ENCODE measurements around the gene SEH1L.
"Not testable (repeated sequence)": the region's sequence is repeated elsewhere in the genome, so short reads cannot be mapped to it uniquely, and the experiment has no call there.

The SEH1L gene

GRCh38 chr18:12944709-12945108 lies 3.1 kb upstream of the SEH1L start:
- no peak for DNase-seq

DNA sequence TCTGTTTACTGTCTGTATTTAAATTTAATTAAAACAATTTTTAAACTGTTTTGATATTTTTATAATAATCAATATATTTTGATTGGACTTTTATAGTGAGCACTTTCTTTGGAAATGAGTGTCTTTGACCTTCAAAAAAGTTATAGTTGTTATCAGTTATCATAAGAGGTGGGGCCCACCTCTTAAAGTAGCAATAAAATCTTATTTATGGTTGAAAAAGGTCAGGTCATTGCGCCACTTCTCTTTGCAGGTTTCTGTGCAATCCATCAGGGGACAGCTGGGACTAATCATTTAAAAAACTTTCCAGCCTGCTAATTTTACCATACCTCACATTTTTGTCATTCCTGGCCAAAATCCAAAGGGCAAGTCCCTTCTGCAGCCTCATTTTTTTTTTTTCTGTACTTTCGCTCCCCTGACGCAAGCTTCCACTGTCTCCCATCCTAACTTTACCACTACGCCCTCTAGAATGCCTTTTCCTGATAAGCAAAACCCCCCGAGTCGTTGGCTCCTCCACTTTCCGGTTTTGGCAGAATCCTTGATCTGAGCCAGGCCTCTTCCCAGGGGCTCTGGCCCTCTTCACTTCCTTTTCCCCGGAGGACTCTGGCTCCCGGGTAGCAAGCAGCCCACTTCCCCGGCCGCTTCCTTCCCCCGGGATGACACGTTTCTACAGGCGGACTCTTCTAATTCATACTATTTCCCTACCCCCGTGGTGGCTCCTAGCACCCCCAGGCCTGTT lies 1.1 kb upstream of the SEH1L start:
- no peak for DNase-seq

GRCh38 chr18:12948050-12948804 lies 416 bp downstream of the SEH1L start:
- DNase-seq = peak; percentile 98

GRCh38 chr18:12958478-12958877 lies 10.7 kb downstream of the SEH1L start:
- DNase-seq = no peak

DNA sequence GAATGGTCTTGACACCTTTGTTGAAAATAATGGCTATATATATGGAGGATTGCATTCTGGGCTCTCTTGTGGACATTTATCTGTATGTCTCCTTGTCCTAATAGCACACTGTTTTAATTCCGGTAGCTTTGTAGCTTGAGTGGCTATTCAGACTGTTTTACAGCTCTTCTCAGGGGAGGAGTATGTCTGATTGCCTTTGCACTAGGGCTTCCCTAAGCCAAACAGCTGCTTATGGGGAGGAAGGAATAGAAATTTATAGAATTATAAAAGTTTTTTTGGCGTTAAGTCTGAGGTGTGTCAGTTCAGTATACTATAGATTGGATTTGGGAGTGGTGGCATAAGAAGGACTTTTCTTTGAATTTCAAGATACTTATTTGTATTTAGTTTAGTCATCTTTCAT lies 12.6 kb downstream of the SEH1L start:
- no peak for DNase-seq

GRCh38 chr18:12960853-12961397 lies 13.1 kb downstream of the SEH1L start:
- no peak for DNase-seq

GRCh38 chr18:12963069-12963468 lies 15.3 kb downstream of the SEH1L start:
- DNase-seq = no peak

DNA sequence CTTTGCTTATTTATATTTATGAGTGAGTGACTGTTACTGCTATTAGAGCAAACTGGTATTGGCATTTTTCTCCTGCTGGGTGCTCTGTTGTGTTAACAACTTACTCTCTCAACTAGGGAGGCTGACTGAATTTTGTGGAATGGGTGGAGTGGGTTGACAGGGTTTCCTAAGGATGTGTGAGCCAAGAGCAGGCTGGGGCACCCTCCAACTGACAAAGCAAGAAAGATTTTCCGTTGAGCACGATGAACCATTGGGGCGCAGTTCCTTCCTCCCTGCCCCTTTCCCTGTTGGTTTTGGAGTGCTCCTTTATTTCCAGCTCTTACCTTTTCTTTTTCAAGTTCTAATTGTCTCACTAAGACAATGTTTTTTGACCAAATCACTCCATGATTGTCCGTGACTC lies 20.3 kb downstream of the SEH1L start:
- no peak for DNase-seq

GRCh38 chr18:12968619-12969018 lies 20.8 kb downstream of the SEH1L start:
- DNase-seq = no peak

GRCh38 chr18:12973562-12974213 lies 25.9 kb downstream of the SEH1L start:
- no peak for DNase-seq

- DNase-seq = no peak
These were observed 27.7 kb downstream of the SEH1L start for GRCh38 chr18:12975488-12975887.

- DNase-seq = no peak
These were observed 28.5 kb downstream of the SEH1L start for GRCh38 chr18:12976305-12976704.

DNA sequence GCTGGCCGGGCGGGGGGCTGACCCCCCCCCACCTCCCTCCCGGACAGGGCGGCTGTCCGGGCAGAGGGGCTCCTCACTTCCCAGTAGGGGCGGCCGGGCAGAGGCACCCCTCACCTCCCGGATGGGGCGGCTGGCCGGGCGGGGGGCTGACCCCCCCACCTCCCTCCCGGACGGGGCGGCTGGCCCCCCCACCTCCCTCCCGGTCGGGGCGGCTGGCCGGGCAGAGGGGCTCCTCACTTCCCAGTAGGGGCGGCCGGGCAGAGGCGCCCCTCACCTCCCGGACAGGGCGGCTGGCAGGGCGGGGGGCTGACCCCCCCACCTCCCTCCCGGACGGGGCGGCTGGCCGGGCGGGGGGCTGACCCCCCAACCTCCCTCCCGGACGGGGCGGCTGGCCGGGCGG lies 32.3 kb downstream of the SEH1L start:
- DNase-seq = not testable (repeated sequence)

- DNase-seq = no peak
These were observed 41.7 kb downstream of the SEH1L start for GRCh38 chr18:12989397-12990122.

DNA sequence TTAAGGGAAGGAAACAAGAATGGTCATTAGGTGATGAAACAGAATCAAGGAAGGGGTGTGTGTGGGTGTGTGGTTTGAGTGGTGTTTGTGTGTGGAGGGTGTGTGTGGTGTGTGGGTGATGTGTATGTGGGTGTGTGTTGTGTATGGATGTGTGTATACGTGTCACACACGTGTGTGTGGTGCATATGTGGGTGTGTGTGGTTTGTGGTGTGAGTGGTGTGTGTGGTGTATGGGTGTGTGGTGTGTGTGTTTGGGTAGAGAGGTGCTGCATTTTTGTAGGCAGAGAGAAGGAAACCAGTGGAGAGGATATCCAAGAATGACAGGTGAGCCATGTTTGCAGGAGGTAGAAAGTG lies 42.3 kb downstream of the SEH1L start:
- peak; percentile 70 for DNase-seq

DNA sequence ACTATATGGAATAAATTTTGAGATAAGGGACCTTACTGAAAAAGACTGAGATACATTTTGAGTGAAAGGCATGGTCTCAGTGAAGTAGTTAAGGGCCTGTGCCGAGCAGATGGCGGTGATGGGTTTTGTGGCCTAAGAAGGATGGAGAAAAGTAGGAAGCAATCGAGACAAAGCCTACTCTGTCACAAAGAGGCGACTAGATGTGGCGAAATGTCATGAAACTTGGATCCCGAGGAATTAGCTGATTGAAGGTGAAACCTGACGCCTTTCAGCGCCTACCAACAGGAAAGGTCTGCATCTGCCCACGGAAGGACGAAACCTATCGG lies 42.8 kb downstream of the SEH1L start:
- no peak for DNase-seq

GRCh38 chr18:12990967-12991820 lies 43.4 kb downstream of the SEH1L start, which contains the start of gene CEP192:
Gene CEP192, plus strand, starts transcription at chr18:12991362. Its CDS starts 8,063 bp downstream, at chr18:12999425.
- peak; percentile 96 for DNase-seq

GRCh38 chr18:12991821-12992179 lies 44.0 kb downstream of the SEH1L start:
- DNase-seq = no peak

DNA sequence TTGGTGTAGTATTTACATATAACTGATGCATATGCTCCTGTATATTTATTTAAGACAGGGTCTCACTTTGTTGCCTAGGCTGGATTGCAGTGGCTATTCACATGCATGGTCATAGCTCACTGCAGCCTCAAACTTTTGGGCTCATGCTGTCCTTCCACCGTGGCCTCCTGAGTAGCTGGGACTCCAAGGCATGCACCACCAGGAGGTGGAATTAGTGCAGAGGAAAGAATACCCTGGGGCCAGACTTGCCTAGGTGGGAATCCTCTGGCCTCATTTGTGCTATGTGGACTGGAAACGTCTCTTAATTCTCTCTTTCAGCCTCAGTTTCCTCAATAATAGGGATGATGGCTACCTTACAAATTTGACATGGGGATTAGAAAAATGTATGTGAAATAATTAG lies 45.6 kb downstream of the SEH1L start:
- no peak for DNase-seq

GRCh38 chr18:12995424-12995823 lies 47.6 kb downstream of the SEH1L start:
- DNase-seq = no peak

DNA sequence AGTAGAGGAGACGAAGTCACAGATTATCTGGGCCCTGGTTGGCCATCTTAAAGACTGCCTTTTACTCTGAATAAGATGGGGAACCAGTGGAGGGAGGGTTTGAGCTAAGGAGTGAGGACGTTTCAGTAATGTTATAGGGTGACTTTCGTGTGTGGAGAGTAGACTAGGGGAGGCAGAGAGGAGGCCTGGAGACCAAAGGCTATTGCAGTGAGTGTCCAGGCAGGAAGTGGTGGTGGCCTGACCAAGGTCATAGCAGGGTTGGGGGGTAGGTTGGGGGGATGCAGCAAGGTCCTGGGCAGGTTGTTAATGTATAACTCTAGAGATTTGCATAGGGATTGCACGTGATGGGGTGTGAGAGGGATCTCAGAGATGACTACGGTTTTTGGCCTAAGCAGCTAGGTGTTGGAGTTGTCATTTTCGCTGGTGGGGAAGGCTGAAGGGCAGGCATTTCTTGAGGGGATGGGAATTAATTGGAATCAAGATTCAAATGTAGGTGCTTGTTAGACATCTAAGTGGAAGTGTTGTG lies 48.2 kb downstream of the SEH1L start:
- DNase-seq = no peak
